ENCODE measurements around the gene TMPRSS9.

TMPRSS9 gene

DNA sequence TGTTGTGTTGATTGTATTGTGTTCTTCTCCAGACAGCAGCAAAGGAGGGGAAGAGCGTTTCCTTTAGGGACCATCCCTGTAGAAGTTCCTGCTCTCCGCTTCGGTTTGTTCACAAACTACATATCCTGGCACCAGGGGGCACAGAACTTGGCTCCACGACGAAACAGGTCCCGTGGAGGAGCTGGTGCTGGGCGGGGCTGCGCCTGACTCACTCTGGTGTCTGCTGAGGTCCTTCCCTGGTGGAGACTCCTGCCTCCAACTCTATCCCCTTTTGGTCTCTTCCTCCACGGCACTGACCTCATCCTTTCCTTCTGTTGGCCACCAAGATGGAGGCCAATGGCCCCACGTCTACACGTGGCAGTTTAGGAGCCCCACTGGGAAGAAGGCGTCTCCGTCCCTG, 14.7 kb downstream of the TMPRSS9 start (continued):
- TF ChIP-seq, protein P1, sequence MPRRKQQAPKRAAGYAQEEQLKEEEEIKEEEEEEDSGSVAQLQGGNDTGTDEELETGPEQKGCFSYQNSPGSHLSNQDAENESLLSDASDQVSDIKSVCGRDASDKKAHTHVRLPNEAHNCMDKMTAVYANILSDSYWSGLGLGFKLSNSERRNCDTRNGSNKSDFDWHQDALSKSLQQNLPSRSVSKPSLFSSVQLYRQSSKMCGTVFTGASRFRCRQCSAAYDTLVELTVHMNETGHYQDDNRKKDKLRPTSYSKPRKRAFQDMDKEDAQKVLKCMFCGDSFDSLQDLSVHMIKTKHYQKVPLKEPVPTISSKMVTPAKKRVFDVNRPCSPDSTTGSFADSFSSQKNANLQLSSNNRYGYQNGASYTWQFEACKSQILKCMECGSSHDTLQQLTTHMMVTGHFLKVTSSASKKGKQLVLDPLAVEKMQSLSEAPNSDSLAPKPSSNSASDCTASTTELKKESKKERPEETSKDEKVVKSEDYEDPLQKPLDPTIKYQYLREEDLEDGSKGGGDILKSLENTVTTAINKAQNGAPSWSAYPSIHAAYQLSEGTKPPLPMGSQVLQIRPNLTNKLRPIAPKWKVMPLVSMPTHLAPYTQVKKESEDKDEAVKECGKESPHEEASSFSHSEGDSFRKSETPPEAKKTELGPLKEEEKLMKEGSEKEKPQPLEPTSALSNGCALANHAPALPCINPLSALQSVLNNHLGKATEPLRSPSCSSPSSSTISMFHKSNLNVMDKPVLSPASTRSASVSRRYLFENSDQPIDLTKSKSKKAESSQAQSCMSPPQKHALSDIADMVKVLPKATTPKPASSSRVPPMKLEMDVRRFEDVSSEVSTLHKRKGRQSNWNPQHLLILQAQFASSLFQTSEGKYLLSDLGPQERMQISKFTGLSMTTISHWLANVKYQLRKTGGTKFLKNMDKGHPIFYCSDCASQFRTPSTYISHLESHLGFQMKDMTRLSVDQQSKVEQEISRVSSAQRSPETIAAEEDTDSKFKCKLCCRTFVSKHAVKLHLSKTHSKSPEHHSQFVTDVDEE (CRISPR knock-in tag; IDR thresholded peaks at IDR 0.05), result no peak

DNA sequence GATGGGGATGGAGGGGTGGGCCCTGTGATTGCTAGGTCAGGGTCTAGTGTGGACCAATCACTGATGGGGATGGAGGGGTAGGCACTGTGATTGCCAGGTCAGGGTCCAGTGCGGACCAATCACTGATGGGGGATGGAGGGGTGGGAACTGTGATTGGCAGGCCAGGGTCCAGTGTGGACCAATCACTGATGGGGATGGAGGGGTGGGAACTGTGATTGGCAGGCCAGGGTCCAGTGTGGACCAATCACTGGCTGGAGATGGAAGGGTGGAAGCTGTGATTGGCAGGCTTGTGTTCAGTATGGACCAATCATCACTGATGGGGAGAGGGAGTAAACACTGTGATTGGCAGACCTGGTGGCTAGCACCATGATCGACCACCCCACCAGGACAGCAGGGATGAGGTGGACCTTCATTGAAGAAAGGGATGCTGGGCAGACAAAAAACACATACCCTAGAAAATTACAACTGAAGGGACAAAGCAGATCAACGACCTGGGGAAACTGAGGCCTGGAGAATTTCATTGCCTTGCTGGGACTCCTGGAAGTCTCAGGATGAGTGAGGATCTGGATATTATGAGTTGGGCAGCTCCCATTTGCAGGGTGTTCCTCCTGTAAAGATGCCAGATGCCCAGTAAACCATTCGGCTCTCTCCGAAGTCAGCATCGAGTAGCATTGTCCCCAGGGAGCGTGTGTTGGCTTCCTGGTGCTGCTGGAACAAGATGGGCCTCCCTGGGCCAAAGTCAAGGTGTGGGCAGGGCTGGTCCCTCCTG, 15.5 kb downstream of the TMPRSS9 start:
- TF ChIP-seq ZNF70 (CRISPR knock-in tag; IDR thresholded peaks at IDR 0.05) (no peak), ESRRG (CRISPR knock-in tag; IDR thresholded peaks at IDR 0.05) (no peak), PPARA (CRISPR knock-in tag; IDR thresholded peaks at IDR 0.05; ENCODE audit: borderline replicate concordance) (no peak), GLIS3 (CRISPR knock-in tag; IDR thresholded peaks at IDR 0.05) (no peak), ARNTL (CRISPR knock-in tag; IDR thresholded peaks at IDR 0.05; ENCODE audit: borderline replicate concordance, low read depth) (no peak), ISL1 (CRISPR knock-in tag; IDR thresholded peaks at IDR 0.05) (no peak), BACH2 (CRISPR knock-in tag; IDR thresholded peaks at IDR 0.05; ENCODE audit: borderline replicate concordance) (no peak), SNAI2 (CRISPR knock-in tag; IDR thresholded peaks at IDR 0.05) (no peak), OSR1 (CRISPR knock-in tag; IDR thresholded peaks at IDR 0.05) (no peak), CSDC2 (CRISPR knock-in tag; IDR thresholded peaks at IDR 0.05) (no peak), ZNF8 (CRISPR knock-in tag; IDR thresholded peaks at IDR 0.05) (no peak), ZFP30 (CRISPR knock-in tag; IDR thresholded peaks at IDR 0.05) (no peak), ZNF565 (CRISPR knock-in tag; conservative IDR thresholded peaks at IDR 0.05; ENCODE audit: low read depth) (no peak)
- TF ChIP-seq, protein P2, sequence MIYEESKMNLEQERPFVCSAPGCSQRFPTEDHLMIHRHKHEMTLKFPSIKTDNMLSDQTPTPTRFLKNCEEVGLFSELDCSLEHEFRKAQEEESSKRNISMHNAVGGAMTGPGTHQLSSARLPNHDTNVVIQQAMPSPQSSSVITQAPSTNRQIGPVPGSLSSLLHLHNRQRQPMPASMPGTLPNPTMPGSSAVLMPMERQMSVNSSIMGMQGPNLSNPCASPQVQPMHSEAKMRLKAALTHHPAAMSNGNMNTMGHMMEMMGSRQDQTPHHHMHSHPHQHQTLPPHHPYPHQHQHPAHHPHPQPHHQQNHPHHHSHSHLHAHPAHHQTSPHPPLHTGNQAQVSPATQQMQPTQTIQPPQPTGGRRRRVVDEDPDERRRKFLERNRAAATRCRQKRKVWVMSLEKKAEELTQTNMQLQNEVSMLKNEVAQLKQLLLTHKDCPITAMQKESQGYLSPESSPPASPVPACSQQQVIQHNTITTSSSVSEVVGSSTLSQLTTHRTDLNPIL (CRISPR knock-in tag; IDR thresholded peaks at IDR 0.05; ENCODE audit: low read depth), result no peak
- TF ChIP-seq, protein P3, sequence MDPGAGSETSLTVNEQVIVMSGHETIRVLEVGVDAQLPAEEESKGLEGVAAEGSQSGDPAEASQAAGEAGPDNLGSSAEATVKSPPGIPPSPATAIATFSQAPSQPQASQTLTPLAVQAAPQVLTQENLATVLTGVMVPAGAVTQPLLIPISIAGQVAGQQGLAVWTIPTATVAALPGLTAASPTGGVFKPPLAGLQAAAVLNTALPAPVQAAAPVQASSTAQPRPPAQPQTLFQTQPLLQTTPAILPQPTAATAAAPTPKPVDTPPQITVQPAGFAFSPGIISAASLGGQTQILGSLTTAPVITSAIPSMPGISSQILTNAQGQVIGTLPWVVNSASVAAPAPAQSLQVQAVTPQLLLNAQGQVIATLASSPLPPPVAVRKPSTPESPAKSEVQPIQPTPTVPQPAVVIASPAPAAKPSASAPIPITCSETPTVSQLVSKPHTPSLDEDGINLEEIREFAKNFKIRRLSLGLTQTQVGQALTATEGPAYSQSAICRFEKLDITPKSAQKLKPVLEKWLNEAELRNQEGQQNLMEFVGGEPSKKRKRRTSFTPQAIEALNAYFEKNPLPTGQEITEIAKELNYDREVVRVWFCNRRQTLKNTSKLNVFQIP (CRISPR knock-in tag; IDR thresholded peaks at IDR 0.05; ENCODE audit: borderline replicate concordance, low read depth), result no peak
- ATAC-seq, result peak; percentile 17; the same call in 1 of the 3 replicates

DNA sequence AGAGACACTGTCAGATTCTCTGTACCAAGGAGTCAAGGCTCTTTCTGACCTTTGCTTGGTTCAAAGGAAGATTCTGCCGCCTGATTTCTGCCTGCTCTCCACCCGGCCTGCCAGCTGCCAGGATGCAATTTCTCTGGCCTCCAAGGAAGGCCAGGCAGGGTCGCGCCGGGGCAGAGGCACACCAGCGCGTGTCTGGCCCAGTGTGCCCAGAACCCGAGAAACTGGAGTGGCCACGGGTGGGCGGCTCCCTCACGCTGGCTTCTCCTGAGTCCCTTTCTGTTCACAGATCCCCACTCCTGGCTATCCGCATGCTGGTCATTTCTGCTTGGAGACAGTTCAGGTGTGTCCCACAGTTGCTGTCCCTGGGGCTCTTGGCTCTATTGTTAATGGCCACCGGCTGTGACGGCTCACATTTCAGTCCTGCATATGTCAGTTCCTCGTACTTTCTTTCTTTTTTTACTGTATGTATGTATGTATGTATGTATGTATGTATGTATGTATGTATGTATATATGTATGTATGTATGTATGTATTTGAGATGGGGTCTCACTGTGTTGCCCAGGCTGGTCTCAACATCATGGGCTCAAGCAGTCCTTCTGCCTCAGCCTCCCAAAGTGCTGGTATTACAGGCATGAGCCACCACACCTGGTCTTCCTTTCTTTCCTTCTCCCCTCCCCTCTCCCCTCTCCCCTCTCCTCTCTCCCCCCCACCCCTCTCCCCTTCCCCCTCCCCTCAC, 16.9 kb downstream of the TMPRSS9 start:
- ATAC-seq, result peak; percentile 26; the same call in 2 of the 3 replicates
- no peak for TF ChIP-seq RARB (CRISPR knock-in tag; IDR thresholded peaks at IDR 0.05)
- TF ChIP-seq, protein P4, sequence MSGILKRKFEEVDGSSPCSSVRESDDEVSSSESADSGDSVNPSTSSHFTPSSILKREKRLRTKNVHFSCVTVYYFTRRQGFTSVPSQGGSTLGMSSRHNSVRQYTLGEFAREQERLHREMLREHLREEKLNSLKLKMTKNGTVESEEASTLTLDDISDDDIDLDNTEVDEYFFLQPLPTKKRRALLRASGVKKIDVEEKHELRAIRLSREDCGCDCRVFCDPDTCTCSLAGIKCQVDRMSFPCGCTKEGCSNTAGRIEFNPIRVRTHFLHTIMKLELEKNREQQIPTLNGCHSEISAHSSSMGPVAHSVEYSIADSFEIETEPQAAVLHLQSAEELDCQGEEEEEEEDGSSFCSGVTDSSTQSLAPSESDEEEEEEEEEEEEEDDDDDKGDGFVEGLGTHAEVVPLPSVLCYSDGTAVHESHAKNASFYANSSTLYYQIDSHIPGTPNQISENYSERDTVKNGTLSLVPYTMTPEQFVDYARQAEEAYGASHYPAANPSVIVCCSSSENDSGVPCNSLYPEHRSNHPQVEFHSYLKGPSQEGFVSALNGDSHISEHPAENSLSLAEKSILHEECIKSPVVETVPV (CRISPR knock-in tag; IDR thresholded peaks at IDR 0.05), result no peak
- TF ChIP-seq ARNTL (CRISPR knock-in tag; IDR thresholded peaks at IDR 0.05; ENCODE audit: borderline replicate concordance, low read depth), result no peak
- no peak for TF ChIP-seq TOX (CRISPR knock-in tag; IDR thresholded peaks at IDR 0.05; ENCODE audit: borderline replicate concordance)
- TF ChIP-seq ESRRG (CRISPR knock-in tag; IDR thresholded peaks at IDR 0.05), result no peak
- no peak for TF ChIP-seq GLIS3 (CRISPR knock-in tag; IDR thresholded peaks at IDR 0.05)
- TF ChIP-seq ZC3H10 (CRISPR knock-in tag; IDR thresholded peaks at IDR 0.05), result no peak
- TF ChIP-seq, protein P2 (CRISPR knock-in tag; IDR thresholded peaks at IDR 0.05; ENCODE audit: low read depth), result no peak
- TF ChIP-seq BACH2 (CRISPR knock-in tag; IDR thresholded peaks at IDR 0.05; ENCODE audit: borderline replicate concordance), result no peak
- TF ChIP-seq PPARA (CRISPR knock-in tag; IDR thresholded peaks at IDR 0.05; ENCODE audit: borderline replicate concordance), result no peak
- TF ChIP-seq, protein P5, sequence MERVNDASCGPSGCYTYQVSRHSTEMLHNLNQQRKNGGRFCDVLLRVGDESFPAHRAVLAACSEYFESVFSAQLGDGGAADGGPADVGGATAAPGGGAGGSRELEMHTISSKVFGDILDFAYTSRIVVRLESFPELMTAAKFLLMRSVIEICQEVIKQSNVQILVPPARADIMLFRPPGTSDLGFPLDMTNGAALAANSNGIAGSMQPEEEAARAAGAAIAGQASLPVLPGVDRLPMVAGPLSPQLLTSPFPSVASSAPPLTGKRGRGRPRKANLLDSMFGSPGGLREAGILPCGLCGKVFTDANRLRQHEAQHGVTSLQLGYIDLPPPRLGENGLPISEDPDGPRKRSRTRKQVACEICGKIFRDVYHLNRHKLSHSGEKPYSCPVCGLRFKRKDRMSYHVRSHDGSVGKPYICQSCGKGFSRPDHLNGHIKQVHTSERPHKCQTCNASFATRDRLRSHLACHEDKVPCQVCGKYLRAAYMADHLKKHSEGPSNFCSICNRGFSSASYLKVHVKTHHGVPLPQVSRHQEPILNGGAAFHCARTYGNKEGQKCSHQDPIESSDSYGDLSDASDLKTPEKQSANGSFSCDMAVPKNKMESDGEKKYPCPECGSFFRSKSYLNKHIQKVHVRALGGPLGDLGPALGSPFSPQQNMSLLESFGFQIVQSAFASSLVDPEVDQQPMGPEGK (CRISPR knock-in tag; IDR thresholded peaks at IDR 0.05; ENCODE audit: borderline replicate concordance), result no peak
- no peak for TF ChIP-seq ISL1 (CRISPR knock-in tag; IDR thresholded peaks at IDR 0.05)
- no peak for TF ChIP-seq SNAI2 (CRISPR knock-in tag; IDR thresholded peaks at IDR 0.05)

Measured in SK-N-SH treated with all-trans-retinoic acid at 6 μM for 48 hours (cell line).